Breast epithelium (tissue), 3 donors: ENCODE measurements around the gene PIP5KL1.

ENCODE experiments used
- CTCF ChIP-seq, 3 donors: fragments of 450-650 bp; IDR thresholded peaks; one replicate each; pipeline ENCODE4 v1.5.1; 2016 to 2017; ENCODE audit warnings: antibody characterized with exemption in 3 of 3, mild to moderate bottlenecking in 3 of 3, moderate library complexity in 3 of 3
- POLR2A ChIP-seq: fragments of 450-650 bp; IDR thresholded peaks from one replicate; pipeline ENCODE4 v1.6.1; 2016; ENCODE audit warnings: antibody characterized with exemption, mild to moderate bottlenecking, moderate library complexity
- POLR2AphosphoS5 ChIP-seq, 3 donors: sonication (generic); formaldehyde crosslinking; IDR thresholded peaks; one replicate each; pipeline ENCODE4 v1.6.1; 2017; ENCODE audit warnings: antibody characterized with exemption in 3 of 3

GRCh38 chr9:127873223-127873691, 57.3 kb downstream of the PIP5KL1 start:
- no peak for TF ChIP-seq CTCF (IDR thresholded peaks at IDR 0.05)
- TF ChIP-seq POLR2A, result no peak
- no peak for TF ChIP-seq POLR2AphosphoS5 (IDR thresholded peaks at IDR 0.05)
